HG03432 (cell line): ENCODE data around the gene IMMP2L.

ENCODE experiments used
- ATAC-seq: cut with Tn5 transposase; IDR thresholded peaks from one replicate; pipeline ENCODE4 v1.9.1; 2021; ENCODE audit warnings: mild to moderate bottlenecking, moderate library complexity; ENCODE audit not compliant: unreplicated experiment

The IMMP2L gene

DNA sequence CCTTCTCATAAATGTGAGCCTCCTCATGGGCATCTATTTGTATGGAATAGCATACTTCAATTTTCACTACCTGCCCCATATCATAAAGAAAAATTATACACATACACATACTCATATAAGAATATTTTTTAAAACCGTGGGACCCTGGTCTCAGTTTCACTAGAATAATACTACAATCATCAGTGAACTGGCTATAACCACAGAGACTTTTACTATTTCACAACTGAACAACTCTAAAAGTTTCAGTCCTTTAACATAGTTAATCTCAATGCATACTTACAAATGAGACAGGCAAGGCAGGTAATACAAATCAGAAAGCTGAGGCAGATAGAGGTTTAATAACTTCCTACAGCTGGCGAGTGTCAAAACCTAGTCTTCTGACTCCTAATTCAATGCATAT lies 388.3 kb downstream of the IMMP2L start:
- peak; percentile 69 for ATAC-seq

DNA sequence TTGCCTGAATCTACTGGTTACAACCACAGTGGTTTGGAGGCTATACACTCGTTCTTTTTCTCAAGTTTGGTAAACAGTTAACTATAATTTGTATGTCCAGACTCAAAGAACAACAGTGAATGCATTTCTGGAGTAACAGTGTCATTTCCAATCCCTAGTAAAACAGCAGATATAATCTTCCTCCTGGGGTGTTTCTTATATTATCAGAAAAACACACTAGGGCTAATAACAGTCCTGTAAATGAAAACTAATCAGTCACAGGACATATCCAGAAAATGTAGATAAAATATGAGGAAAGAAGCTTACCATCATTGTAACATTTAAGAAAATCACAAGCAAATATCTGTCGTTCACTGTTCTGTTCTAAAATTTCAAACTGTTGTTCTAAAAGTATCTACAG lies 388.8 kb downstream of the IMMP2L start:
- ATAC-seq = no peak

DNA sequence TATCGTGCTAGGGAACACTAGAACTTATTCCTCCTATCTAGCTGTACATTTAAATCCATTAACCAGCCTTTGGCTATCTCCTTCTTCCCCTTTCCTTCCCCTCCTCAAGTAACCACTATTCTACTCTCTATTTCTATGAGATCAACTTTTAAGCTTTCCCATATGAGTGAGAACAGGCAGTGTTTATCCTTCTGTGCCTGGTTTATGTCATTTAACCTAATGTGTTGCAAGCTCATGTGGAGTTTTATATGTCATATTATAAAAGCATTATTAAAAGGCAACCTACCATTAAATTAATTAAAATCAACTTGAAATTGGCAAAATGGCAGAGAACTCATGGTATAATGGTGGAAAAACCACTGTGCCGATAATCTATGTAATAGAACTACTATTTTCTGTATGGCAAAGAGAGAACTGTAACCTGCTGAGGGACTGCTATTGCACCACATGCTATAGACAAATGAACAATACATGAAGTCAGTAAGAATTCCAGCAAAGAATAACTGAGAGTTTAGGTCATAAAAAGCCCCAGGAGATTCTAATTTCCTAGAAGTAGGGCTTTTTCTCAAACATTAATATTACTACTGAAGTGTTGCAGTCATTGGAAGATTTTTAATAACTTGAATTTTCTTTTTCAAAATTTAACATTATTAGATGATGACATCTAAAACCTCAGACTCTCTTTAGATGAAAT lies 389.6 kb downstream of the IMMP2L start:
- ATAC-seq = no peak

DNA sequence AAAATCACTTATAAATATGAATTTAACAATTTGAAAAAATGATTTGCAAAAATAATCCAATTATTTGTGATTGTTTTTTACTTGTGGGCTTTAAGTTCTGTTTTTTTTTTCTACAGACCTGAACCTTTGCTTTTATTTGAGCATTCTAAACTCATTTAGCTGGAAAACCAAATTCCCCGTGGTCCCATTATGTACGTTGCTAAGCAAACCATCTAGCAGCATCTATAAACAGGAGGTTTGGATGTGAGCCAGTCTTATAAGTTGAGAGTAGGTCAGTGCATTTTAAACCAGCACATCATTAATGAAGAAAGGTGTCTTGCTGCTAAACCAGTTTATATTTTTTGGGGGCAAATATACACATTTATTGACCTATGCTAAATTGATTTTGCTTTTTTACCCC lies 394.1 kb downstream of the IMMP2L start:
- no peak for ATAC-seq

DNA sequence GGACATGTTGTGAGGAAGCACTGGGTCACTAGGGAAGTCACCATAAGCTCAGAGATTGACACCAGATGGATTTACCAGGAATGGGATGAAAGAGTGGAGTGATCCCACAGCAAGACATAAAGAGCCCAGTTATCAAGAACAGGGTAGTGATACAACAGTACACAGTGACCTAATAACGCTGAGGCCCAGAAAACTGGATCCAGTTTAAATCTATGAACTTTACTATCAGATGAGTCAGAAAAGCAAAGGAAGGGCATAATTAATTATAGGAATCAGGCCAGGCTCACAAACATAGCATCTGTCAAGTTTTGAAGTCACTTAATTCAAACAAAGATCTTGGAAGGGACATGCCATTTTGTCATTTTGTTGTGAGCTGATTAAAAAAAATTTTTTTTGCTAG lies 397.9 kb downstream of the IMMP2L start:
- no peak for ATAC-seq

DNA sequence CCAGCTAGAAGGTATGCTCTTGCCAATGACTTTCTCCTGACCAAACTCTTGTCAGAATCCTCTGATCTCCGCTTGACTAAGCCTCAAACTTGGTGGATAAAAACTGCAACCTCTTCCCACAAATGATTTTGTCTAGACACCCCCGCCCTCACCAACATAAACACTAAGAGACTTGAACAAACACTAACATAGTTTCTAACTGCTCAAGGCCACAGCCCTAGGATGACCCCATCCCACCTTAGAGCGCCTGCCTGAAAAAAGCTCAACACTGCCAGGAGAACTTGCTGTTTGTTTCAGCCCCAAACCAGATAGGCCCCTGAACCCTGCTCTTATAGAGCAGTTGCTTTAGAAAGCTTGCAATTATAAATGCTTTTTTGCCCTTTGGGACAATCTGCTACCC lies 399.6 kb downstream of the IMMP2L start:
- no peak for ATAC-seq

DNA sequence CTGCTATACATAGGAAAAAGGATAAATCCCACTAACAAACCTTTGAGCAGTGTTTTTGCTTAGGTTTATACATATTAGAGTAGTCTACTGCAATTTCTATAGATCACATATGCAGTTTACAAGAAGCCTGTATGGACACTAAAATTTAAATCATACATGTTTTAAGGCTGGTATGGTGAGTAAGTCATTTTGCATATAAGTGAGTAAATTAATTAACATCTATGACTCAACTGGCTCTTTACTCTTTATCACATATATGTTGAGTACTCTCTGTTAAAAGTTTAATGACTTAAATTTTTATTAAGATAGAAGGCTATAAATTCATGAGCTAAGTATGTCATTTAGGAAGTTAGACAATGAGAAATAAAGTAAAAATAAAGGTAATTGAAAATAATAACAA lies 402.0 kb downstream of the IMMP2L start:
- ATAC-seq = no peak

DNA sequence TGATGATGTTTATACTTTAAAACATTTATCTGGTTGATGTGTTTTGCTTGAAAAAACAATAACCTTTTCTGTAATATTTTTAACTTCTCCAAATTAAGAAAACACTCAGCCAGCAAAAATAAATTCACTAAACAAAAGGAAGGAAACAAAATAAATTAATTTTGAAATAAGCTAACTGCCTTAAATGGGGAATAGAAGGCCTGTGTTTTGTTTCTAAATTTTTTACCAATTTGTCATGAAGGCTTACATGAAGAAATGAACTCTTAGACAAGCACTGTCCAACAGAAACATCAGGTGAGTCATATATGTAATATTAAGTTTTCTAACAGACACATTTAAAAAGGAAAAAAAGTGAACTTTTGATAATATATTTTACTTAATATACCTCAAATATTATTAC lies 402.9 kb downstream of the IMMP2L start:
- no peak for ATAC-seq

DNA sequence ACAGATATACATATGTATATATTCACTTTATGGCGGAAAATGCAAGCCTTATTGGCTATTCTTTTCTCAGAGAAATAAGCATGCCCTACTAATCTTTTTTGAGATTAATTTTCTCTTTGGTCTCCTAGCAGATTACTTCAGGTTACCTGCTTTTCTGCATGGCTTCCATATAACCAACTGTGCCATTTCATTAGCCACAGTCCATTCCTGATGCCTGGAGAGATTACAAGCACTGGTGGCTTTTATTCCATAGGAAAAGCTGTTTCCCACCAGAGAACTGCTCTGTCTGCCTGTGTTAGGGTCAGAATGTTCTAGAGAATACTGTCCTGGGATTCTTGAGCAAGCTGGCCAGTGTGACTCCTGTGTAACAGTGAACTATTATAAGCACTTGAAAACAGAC lies 411.6 kb downstream of the IMMP2L start:
- no peak for ATAC-seq

DNA sequence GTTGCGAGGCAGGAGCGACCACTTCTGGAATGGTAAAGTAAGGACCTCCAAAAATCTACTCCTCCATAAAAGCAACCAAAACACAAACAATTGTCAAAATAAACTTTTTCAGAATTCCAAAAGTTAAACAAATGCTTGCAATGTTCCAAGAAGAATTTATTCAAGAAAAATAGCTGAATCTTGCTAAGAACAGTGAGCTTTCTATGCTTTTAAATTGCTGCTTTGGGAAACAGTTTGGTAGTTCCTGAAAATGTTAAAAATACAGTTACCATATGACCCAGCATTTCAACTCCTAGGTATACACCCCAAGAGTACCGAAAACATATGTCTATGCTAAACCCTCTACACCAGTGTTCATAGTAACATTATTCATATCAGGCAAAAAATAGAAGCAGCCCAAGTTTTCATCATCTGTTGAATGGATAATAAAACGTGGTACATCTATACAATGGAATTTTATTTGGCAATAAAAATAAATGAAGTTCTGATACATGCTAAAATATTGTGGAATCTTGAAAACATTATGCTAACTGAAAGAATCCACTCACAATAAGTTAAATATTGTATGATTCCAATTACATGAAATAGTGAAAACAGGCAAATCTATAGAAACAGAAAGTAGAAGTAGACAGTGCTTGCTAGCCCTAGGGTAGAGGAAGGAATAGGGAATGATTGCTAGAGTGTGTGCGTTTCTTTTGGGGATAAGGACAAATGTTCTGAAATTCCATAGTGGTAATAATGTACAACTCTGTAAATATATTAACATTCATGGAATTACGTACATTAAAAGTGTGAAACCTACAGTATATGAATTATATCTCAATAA lies 414.4 kb downstream of the IMMP2L start:
- ATAC-seq = peak; percentile 63

DNA sequence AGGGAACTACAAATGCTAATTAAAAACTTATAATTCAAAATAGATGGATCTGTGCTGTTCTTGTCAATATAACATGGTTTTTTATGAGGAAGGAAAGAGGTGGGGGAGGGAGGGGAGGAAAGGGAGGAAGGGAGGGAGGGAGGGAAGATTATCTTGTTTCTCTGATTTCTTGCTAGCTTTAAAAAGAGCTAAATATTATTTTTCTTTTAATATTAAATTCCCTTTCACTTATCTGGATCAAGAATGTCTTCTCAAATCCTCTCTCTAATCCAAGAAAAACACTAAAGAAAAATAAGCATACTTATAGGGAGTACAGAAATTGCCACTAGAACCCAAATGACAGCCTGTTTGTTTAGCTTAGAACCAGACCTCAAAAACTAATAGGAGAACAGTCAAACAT lies 416.2 kb downstream of the IMMP2L start:
- ATAC-seq = no peak

DNA sequence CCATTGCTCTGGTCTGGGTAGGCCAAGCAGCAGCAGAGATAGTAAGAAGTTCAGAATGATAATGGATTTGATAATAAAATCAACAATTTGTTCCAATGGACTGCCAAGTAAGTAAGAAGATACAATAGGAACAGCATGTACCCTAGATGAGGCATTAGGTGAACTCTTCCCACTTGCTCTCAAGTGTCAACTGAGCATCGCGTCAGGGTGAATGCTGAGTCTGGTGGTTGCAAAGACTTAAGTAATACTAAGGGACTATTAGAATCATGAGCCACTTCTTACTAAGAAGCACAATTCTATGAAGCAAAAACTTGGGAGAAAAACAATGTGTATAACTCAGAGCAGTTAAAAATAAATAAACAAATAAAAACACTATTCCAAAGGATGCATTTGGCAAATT lies 416.8 kb downstream of the IMMP2L start:
- ATAC-seq = no peak

DNA sequence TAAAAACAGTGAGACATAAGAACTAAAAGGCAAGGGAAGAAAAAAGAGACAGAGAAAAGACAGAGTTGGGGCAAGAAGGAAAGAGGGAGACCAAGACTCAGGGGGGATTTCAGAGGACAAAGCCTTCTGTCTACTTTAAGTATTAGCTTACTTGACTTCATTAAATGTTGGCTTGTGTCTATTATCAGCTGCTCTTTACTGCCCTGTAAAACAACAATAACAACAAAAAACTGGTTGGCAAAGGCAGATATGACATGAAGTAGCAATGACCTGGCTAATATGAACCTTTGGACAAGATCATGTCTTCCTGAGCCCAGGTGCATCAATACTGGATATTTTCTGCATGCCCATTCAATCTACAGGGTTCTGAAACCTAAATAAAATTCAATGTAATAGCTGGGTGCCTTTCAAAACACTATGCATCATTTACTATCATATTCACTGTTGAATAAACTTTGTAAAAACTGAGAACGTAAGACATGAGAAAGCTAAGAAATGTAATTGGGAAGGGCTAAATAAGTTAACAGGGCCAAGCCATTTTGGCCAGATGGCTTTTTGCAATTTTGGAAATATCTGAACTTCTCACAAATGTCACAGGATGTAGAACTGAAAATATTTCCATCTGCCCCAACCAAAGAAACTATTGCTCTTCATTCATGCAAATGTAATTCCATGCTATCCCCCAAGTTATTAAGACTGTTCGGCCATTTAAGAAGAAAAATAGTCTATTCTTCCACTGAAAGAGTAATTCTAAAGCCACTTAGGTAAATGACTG lies 422.0 kb downstream of the IMMP2L start:
- no peak for ATAC-seq

DNA sequence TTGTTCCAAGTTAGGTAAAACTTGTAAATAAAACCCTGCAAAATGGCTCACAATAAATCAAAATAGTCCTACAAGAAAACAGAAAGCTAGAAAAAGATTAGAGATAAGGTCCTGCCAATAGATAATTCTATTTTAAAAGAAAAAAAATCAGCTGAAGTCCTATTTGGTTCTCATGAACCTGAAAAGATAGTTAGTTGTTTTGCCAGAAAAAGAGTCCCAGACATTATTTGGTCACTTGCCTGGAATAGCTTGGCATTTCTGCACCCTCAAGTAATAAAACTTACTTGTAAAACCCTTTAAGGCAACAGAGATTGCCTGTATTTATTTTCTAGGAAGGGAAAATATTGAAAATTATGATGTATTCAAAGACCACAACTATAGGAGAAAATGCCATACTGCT lies 423.7 kb downstream of the IMMP2L start:
- no peak for ATAC-seq

DNA sequence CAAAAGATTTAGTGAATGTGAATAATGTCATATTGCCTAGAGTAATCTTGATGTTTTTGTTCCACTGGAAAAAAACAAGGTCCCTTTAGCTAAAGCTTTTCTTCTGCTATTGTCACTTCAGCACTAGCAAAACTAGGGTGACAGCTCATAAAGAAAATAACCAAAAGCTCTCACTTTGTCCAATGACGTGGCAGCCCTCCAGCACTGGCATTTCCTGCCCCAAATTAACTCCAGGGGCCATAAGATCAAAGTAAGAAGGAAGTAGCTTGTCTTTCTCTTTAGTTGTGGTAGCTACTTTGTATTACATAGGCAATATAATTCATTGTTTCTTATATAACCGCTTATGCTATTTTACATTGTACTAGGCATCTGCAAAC lies 424.1 kb downstream of the IMMP2L start:
- peak; percentile 99 for ATAC-seq

DNA sequence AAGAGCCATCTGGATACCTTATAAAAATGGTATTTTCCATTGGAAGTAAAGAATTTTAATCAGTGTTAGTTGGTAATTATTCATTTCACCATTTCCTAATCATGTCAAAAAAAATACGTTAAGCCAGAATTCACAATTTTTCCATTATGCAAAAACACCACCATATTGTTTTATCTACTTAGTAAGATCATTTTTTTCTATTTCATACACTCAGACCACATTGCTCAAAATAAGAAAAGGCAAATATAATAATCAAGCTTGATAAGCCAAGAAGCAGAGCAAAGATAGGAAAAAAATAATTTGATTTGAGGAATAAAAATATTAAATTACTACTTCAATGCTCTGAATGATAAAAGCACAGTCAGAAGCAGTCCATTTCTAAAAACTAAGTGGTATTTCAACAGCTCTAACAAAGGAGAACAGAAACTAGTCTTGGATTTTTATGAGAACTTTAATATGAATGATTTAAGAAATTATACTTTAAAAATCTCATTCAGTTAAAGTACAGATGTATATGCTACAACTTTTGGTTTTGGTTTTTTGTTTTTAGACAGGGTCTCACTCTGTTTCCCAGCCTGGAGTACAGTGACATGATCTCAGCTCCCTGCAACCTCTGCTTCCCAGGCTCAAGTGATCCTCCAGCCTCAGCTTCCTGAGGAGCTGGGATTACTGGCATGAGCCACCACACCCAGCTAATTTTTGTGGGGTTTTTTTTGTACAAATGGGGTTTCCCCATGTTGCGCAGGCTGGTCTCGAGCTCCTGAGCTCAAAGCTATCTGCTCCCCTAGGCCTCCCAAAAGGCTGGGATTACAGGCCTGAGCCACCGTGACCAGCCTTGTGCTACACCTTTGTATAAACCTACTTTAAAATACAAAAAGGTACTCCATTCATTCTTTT lies 424.7 kb downstream of the IMMP2L start:
- ATAC-seq = peak; percentile 84

DNA sequence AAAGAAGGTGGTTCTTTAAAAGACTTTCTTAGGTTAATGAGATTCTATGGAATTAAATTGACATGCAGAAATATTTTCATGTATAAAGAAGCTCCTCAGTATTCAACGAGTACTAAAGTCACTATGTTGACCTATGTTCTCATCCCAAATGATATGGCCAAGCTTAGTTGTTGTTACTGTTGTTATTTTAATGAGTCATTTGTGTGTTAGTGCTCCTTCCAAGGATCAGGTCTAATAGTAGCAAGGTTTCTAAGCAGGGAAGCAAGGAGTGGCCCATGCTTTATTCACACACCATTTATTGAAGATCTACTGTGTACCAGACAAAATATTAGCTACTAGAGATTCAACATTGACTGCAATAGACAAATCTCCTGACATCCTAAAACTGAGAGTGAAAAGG lies 429.5 kb downstream of the IMMP2L start:
- ATAC-seq = no peak

DNA sequence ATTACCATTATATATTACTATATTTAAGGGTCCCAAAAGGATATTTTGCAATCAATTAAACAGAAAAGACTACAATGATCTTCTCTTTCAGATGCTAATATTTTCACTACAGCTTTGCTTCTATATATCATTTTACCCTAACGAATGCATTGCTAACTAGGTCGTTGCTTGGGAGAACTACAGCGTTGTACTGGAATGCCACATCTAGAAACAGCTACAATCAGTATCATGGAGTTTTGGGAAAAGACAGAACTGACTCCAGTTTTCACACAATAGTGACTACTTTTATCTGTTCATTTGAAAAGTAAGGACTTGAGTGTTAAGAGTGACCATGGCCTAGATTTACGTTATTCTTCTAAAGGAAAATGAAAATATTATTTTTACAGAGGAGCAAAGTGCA lies 432.9 kb downstream of the IMMP2L start:
- no peak for ATAC-seq

DNA sequence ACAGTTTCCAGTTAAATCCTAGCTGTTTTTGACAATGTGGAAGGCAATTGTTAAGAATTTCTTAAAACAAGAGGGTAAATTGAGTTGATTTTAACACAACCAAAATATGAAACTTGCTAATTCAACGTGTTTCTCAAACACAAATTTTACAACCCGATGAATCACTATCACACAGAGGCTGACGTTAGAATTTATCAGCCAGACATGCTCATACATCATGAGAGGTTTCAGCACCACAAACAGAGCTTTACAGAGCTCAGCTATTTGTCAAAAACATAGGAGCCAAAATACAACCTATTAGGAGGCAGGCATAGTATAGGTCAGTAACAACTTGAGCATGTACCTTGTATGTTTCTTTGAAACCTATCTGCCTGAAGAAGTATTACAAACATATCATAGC lies 435.3 kb downstream of the IMMP2L start:
- no peak for ATAC-seq

DNA sequence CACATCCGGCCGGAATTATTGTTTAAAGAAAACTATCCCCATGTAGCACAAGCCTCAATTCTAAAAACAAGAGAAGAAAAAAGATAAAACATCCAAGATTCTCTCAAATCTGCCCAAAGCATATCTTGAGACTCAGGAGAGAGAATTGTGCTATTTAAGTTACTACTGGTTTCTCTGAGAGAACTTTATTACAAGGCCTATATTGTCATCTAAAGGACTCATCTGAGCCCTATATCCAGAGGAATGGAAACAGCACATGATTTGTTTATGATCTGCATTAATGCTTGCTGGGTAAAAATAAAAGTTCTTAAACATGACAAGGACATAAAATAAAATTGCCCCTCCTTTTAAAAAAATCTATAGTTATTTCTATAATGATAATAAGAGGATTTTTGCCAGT lies 446.3 kb downstream of the IMMP2L start:
- ATAC-seq = no peak
